ENCODE results near the gene TNFRSF12A. TPM values are rescaled to one million over a fixed set of nuclear protein-coding genes. Genes with fewer than 3 reads are reported as not detected.

The TNFRSF12A gene
- total RNA-seq, 1 experiment from 2014 or later = 147 TPM

DNA sequence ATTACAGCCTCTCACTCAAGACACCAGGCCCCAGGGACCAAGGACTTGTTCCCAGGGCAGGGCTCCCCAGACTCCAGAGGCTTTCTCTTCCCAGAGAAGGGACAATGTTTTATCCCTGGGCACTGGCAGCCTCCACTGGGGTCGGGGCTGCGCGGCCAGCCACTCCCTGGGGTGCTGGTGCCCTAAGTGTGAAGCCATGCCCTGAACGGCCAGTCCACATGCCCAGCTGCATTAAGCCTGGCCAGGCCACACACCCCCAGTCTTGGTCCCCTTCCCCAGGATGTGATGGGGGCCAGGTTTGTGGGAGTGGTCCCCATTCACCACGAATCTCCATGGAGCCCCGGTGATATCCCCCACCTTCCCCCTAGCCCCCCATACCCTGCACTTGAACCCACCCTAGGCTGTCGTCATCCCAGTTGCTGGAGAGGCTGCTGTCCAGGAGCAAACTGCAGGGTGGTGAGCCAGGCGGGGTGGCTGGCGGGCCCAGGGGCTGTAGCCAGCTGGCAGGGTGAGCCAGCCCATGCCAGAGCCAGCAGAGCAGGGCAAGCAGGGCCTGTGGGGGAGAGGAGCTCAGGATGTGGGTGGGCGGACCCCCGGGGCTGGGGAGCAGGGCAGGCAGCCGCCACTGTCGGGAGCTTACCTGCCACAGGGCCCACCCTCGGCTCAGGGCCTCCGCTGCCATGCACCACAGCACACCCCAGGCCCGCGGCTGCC, 46.4 kb upstream of the TNFRSF12A start:
- H3K9me3 Mint-ChIP-seq = no peaks in the 10 kb centered on the region
- H3K36me3 Mint-ChIP-seq (ENCODE audit: insufficient read depth in 1 of 3, low read depth in 3 of 3) = peaks cover 9 to 45% (median 41%) of the 10 kb centered on the region in 3 experiments; a peak in 6 of 7 replicates
- Histone ChIP-seq H4K5ac (ENCODE audit: insufficient read length, low read depth, low read length) (no peak overlapping the region), H2BK5ac (ENCODE audit: insufficient read length, low read length) (no peak overlapping the region), H2AK5ac (ENCODE audit: insufficient read length, low read length) (no peak overlapping the region), H3K4ac (ENCODE audit: low read depth, low read length) (no peak overlapping the region), H3K27ac (ENCODE audit: insufficient read length, low read depth, low read length) (no peak overlapping the region), H4K91ac (ENCODE audit: insufficient read length, low read depth, low read length) (no peak overlapping the region), H3K79me2 (ENCODE audit: insufficient read depth, low read length) (no peaks in the 10 kb centered on the region), H4K20me1 (ENCODE audit: control insufficient read depth, insufficient read depth, insufficient read length) (peaks cover 3% of the 10 kb centered on the region), H2BK12ac (ENCODE audit: insufficient read length, low read depth, low read length) (no peak overlapping the region), H3K23me2 (ENCODE audit: insufficient read length, low read depth, low read length, poor library complexity, severe bottlenecking) (peaks cover 5% of the 10 kb centered on the region), H2BK15ac (ENCODE audit: low read depth, low read length) (no peak overlapping the region), H3K27me3 (ENCODE audit: insufficient read depth, low read length) (no peaks in the 10 kb centered on the region), H2BK120ac (ENCODE audit: low read depth, low read length, poor library complexity, severe bottlenecking) (no peak overlapping the region), H3K23ac (ENCODE audit: insufficient read length, low read depth, low read length) (no peak overlapping the region), H3K56ac (ENCODE audit: insufficient read length, low read depth, low read length) (no peak overlapping the region), H4K8ac (replicated peaks; ENCODE audit: insufficient read length, low read depth, low read length) (no peak overlapping the region), H3K14ac (ENCODE audit: insufficient read depth, low read length) (no peak overlapping the region), H2AFZ (ENCODE audit: low read length) (no peak overlapping the region), H3K9me3 (ENCODE audit: control insufficient read depth, low read depth, low read length) (no peaks in the 10 kb centered on the region), H3K18ac (ENCODE audit: insufficient read length, low read depth, low read length) (no peak overlapping the region), H3K4me2 (ENCODE audit: insufficient read depth, insufficient read length, low read length) (no peak overlapping the region), H3K4me1 (ENCODE audit: insufficient read depth, low read length) (no peaks in the 10 kb centered on the region), H3T11ph (ENCODE audit: low read length) (no peak overlapping the region), H2BK20ac (ENCODE audit: low read depth, low read length, poor library complexity, severe bottlenecking) (no peak overlapping the region), H3K79me1 (ENCODE audit: insufficient read depth, low read depth, low read length, poor library complexity, severe bottlenecking) (no peaks in the 10 kb centered on the region), H3K9ac (ENCODE audit: extremely low read depth, insufficient read length, low read length) (no peak overlapping the region)
- H3K27me3 Mint-ChIP-seq (ENCODE audit: low read depth) = no peaks in the 10 kb centered on the region; the same call in none of the 2 replicates
- no peak for DNase-seq
- TF ChIP-seq, protein P1, sequence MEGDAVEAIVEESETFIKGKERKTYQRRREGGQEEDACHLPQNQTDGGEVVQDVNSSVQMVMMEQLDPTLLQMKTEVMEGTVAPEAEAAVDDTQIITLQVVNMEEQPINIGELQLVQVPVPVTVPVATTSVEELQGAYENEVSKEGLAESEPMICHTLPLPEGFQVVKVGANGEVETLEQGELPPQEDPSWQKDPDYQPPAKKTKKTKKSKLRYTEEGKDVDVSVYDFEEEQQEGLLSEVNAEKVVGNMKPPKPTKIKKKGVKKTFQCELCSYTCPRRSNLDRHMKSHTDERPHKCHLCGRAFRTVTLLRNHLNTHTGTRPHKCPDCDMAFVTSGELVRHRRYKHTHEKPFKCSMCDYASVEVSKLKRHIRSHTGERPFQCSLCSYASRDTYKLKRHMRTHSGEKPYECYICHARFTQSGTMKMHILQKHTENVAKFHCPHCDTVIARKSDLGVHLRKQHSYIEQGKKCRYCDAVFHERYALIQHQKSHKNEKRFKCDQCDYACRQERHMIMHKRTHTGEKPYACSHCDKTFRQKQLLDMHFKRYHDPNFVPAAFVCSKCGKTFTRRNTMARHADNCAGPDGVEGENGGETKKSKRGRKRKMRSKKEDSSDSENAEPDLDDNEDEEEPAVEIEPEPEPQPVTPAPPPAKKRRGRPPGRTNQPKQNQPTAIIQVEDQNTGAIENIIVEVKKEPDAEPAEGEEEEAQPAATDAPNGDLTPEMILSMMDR (conservative IDR thresholded peaks at IDR 0.05) = no peak
- H3K27ac Mint-ChIP-seq = no peak overlapping the region
- peaks cover 14 to 16% of the 10 kb centered on the region in 2 experiments for H3K4me1 Mint-ChIP-seq
- no peak overlapping the region for H3K4me3 Mint-ChIP-seq
- WGBS (ENCODE audit: extremely low coverage, insufficient read length, low lambda C conversion rate) = no CpG with 5 or more reads among the region's 17 CpGs

Data from H9 (cell line).